B cell (primary cell): ENCODE results near the gene NFE2L1.

Source experiments
- EZH2 ChIP-seq: IDR thresholded peaks from 2 replicates; pipeline ENCODE4 v1.6.1; 2012; ENCODE audit warnings: borderline replicate concordance, low read depth, mild to moderate bottlenecking, moderate library complexity, low read length; ENCODE audit not compliant: insufficient read depth, poor library complexity, severe bottlenecking
- TF ChIP-seq, protein P1 (sequence below): fragments of 200-600 bp; IDR thresholded peaks from one replicate; pipeline ENCODE4 v1.8.0; 2022; ENCODE audit warnings: antibody characterized with exemption, mild to moderate bottlenecking

DNA sequence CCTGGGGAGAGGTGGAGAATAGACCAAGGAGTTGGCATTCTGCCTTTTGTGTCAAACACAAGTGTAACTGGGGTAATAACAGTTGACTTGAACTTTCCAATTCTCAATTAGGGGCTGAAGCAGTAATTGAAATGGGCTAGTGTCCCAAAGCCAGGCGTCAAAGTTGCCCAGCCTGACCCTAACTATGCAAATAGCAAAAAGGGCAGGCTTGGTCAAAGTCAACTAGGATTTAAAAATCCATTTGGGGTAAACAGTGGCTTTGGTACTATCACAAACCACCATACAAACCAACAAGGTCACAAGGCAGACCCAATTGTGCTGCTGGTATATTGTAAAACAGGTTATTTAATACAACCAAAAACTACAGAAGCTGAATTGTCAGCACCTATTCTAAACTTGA, 18.0 kb downstream of the NFE2L1 start:
- TF ChIP-seq EZH2, result no peak
- TF ChIP-seq, protein P1, sequence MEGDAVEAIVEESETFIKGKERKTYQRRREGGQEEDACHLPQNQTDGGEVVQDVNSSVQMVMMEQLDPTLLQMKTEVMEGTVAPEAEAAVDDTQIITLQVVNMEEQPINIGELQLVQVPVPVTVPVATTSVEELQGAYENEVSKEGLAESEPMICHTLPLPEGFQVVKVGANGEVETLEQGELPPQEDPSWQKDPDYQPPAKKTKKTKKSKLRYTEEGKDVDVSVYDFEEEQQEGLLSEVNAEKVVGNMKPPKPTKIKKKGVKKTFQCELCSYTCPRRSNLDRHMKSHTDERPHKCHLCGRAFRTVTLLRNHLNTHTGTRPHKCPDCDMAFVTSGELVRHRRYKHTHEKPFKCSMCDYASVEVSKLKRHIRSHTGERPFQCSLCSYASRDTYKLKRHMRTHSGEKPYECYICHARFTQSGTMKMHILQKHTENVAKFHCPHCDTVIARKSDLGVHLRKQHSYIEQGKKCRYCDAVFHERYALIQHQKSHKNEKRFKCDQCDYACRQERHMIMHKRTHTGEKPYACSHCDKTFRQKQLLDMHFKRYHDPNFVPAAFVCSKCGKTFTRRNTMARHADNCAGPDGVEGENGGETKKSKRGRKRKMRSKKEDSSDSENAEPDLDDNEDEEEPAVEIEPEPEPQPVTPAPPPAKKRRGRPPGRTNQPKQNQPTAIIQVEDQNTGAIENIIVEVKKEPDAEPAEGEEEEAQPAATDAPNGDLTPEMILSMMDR, result no peak
